Raji (cell line): ENCODE results near the gene NEK7.

Experiments
- POLR2A ChIP-seq: IDR thresholded peaks from 2 replicates; pipeline ENCODE4 v1.6.1; 2011; ENCODE audit warnings: low read depth, low read length, control low read depth; ENCODE audit not compliant: insufficient read depth

Gene NEK7

GRCh38 chr1:198158735-198159589 lies 2.2 kb downstream of the NEK7 start:
- TF ChIP-seq POLR2A = peak; percentile 78

GRCh38 chr1:198160222-198160621 lies 3.4 kb downstream of the NEK7 start:
- no peak for TF ChIP-seq POLR2A

- TF ChIP-seq POLR2A = no peak
Measured at GRCh38 chr1:198160946-198161614, 4.3 kb downstream of the NEK7 start.

GRCh38 chr1:198161718-198162090 lies 4.9 kb downstream of the NEK7 start:
- TF ChIP-seq POLR2A = no peak

- no peak for TF ChIP-seq POLR2A
Measured at GRCh38 chr1:198162091-198162767, 5.4 kb downstream of the NEK7 start.

- TF ChIP-seq POLR2A = no peak
Measured at GRCh38 chr1:198165927-198166647, 9.3 kb downstream of the NEK7 start.

- no peak for TF ChIP-seq POLR2A
Measured at GRCh38 chr1:198166900-198167299, 10.1 kb downstream of the NEK7 start.

- no peak for TF ChIP-seq POLR2A
Measured at GRCh38 chr1:198167436-198167934, 10.7 kb downstream of the NEK7 start.

GRCh38 chr1:198168227-198168626 lies 11.4 kb downstream of the NEK7 start:
- TF ChIP-seq POLR2A = no peak

GRCh38 chr1:198169672-198170071 lies 12.9 kb downstream of the NEK7 start:
- TF ChIP-seq POLR2A = no peak

GRCh38 chr1:198171667-198172540 lies 15.1 kb downstream of the NEK7 start:
- TF ChIP-seq POLR2A = no peak

GRCh38 chr1:198173832-198174231 lies 17.0 kb downstream of the NEK7 start:
- TF ChIP-seq POLR2A = no peak

- no peak for TF ChIP-seq POLR2A
Measured at GRCh38 chr1:198174297-198174696, 17.5 kb downstream of the NEK7 start.

- no peak for TF ChIP-seq POLR2A
Measured at GRCh38 chr1:198175423-198176170, 18.8 kb downstream of the NEK7 start.

GRCh38 chr1:198176179-198176578 lies 19.4 kb downstream of the NEK7 start:
- TF ChIP-seq POLR2A = no peak
